ENCODE results near the gene PRICKLE2.

The PRICKLE2 gene

GRCh38 chr3:64055076-64055475 lies 170.2 kb downstream of the PRICKLE2 start:
- Histone ChIP-seq H3K27ac (no peak overlapping the region), H3K27me3 (no peaks in the 10 kb centered on the region), H3K36me3 (no peaks in the 10 kb centered on the region), H3K4me1 (ENCODE audit: control insufficient read depth in 1 of 2, insufficient read depth in 1 of 2, low read depth in 1 of 2, low read length in 1 of 2) (peaks cover 7 to 17% of the 10 kb centered on the region in 2 experiments), H3K4me3 (ENCODE audit: low read depth in 1 of 2, low read length in 1 of 2) (no peak overlapping the region), H3K9me3 (no peaks in the 10 kb centered on the region)
- no peak for TF ChIP-seq CTCF (IDR thresholded peaks at IDR 0.05)

- no peak for TF ChIP-seq CTCF (IDR thresholded peaks at IDR 0.05)
- no peaks in the 10 kb centered on the region for H3K9me3 ChIP-seq
These were observed 170.8 kb downstream of the PRICKLE2 start for GRCh38 chr3:64054488-64054887.

GRCh38 chr3:64053581-64053980 lies 171.7 kb downstream of the PRICKLE2 start:
- H3K27ac ChIP-seq = no peak overlapping the region
- H3K4me3 ChIP-seq (ENCODE audit: low read depth in 1 of 2, low read length in 1 of 2) = no peak overlapping the region
- H3K9me3 ChIP-seq = no peaks in the 10 kb centered on the region
- TF ChIP-seq CTCF (IDR thresholded peaks at IDR 0.05) = no peak
- no peaks in the 10 kb centered on the region for H3K27me3 ChIP-seq
- peaks cover 17 to 26% of the 10 kb centered on the region in 2 experiments for H3K4me1 ChIP-seq (ENCODE audit: control insufficient read depth in 1 of 2, insufficient read depth in 1 of 2, low read depth in 1 of 2, low read length in 1 of 2)
- no peaks in the 10 kb centered on the region for H3K36me3 ChIP-seq

More at GRCh38 chr3:64054488-64054887, 170.8 kb downstream of the PRICKLE2 start:
- Histone ChIP-seq H3K27ac (no peak overlapping the region), H3K4me1 (ENCODE audit: control insufficient read depth in 1 of 2, insufficient read depth in 1 of 2, low read depth in 1 of 2, low read length in 1 of 2) (peaks cover 8 to 17% of the 10 kb centered on the region in 2 experiments), H3K4me3 (ENCODE audit: low read depth in 1 of 2, low read length in 1 of 2) (no peak overlapping the region), H3K27me3 (no peaks in the 10 kb centered on the region), H3K36me3 (no peaks in the 10 kb centered on the region)

GRCh38 chr3:64053117-64053516 lies 172.1 kb downstream of the PRICKLE2 start:
- TF ChIP-seq CTCF (IDR thresholded peaks at IDR 0.05) = no peak
- H3K4me3 ChIP-seq (ENCODE audit: low read depth in 1 of 2, low read length in 1 of 2) = no peak overlapping the region
- H3K27me3 ChIP-seq = no peaks in the 10 kb centered on the region
- peaks cover 22 to 31% of the 10 kb centered on the region in 2 experiments for H3K4me1 ChIP-seq (ENCODE audit: control insufficient read depth in 1 of 2, insufficient read depth in 1 of 2, low read depth in 1 of 2, low read length in 1 of 2)
- H3K36me3 ChIP-seq = no peaks in the 10 kb centered on the region
- no peak overlapping the region for H3K27ac ChIP-seq
- H3K9me3 ChIP-seq = no peaks in the 10 kb centered on the region

- H3K36me3 ChIP-seq = no peaks in the 10 kb centered on the region
- H3K27me3 ChIP-seq = no peaks in the 10 kb centered on the region
- H3K4me1 ChIP-seq (ENCODE audit: control insufficient read depth in 1 of 2, insufficient read depth in 1 of 2, low read depth in 1 of 2, low read length in 1 of 2) = peaks cover 33 to 46% of the 10 kb centered on the region in 2 experiments
- no peak overlapping the region for H3K4me3 ChIP-seq (ENCODE audit: low read depth in 1 of 2, low read length in 1 of 2)
- no peak for TF ChIP-seq CTCF (IDR thresholded peaks at IDR 0.05)
- H3K27ac ChIP-seq = no peak overlapping the region
- no peaks in the 10 kb centered on the region for H3K9me3 ChIP-seq
These were observed 175.4 kb downstream of the PRICKLE2 start for GRCh38 chr3:64049832-64050231.

- H3K36me3 ChIP-seq = no peaks in the 10 kb centered on the region
- TF ChIP-seq CTCF (IDR thresholded peaks at IDR 0.05) = no peak
- H3K4me3 ChIP-seq (ENCODE audit: low read depth in 1 of 2, low read length in 1 of 2) = no peak overlapping the region
- no peaks in the 10 kb centered on the region for H3K27me3 ChIP-seq
- H3K4me1 ChIP-seq (ENCODE audit: control insufficient read depth in 1 of 2, insufficient read depth in 1 of 2, low read depth in 1 of 2, low read length in 1 of 2) = peaks cover 33 to 46% of the 10 kb centered on the region in 2 experiments
- H3K27ac ChIP-seq = peak overlapping the region; percentile 72
- H3K9me3 ChIP-seq = no peaks in the 10 kb centered on the region
These were observed 176.1 kb downstream of the PRICKLE2 start for GRCh38 chr3:64049136-64049535.

Data from neutrophil (primary cell).